B cell (primary cell): ENCODE results near the gene DCHS2. TPM values are rescaled to one million over a fixed set of nuclear protein-coding genes. Genes with fewer than 3 reads are reported as not detected.

Source experiments
- ATAC-seq: fragments of 200-7000 bp; cut with Tn5 transposase; one replicate; pipeline ENCODE4 v1.10.0; 2021; ENCODE audit warnings: low read depth, mild to moderate bottlenecking, moderate number of reproducible peaks, moderate library complexity
- CTCF ChIA-PET: fragments of 350-600 bp; sonication (Branson Sonifier 250); formaldehyde crosslinking; loops from one replicate; lab custom pipeline; 2021; ENCODE audit warnings: antibody characterized with exemption, inconsistent platforms; lab: Charles Lee
- POLR2A ChIA-PET: fragments of 350-600 bp; sonication (Branson Sonifier 250); formaldehyde crosslinking; loops from one replicate; lab custom pipeline; 2021; ENCODE audit warnings: antibody characterized with exemption; lab: Charles Lee
- DNase-seq: peaks from one replicate; pipeline ENCODE4 v3.0.0; 2013
- H2AFZ ChIP-seq: 2 replicates; pipeline ENCODE4 v1.6.1; 2012; ENCODE audit warnings: mild to moderate bottlenecking, low read depth, low read length; ENCODE audit not compliant: insufficient read depth, poor library complexity, severe bottlenecking
- H3K27ac ChIP-seq, 2 donors: 1 replicate in 1 of 2; 2 replicates in 1 of 2; pipeline ENCODE4 v1.5.1; 2012 to 2013; ENCODE audit warnings: low read length in 2 of 2, mild to moderate bottlenecking in 2 of 2, moderate library complexity in 1 of 2
- H3K27me3 ChIP-seq, 4 experiments: fragments of 200-600 bp in 1 of 4; sonication (generic) in 1 of 4; replicated peaks in 1 of 4; 1 replicate in 2 of 4; 2 replicates in 2 of 4; pipeline versions ENCODE4 v1.6.1 to v1.7.0; 2013 to 2016; ENCODE audit warnings: low read length in 3 of 4, mild to moderate bottlenecking in 2 of 4, mixed read lengths in 1 of 4, moderate library complexity in 1 of 4; ENCODE audit not compliant: insufficient read depth in 4 of 4, control insufficient read depth in 3 of 4; ENCODE audit errors: control extremely low read depth in 1 of 4
- H3K36me3 ChIP-seq, 2 experiments: replicated peaks in 1 of 2; 1 replicate in 1 of 2; 2 replicates in 1 of 2; pipeline versions ENCODE4 v1.6.1 to v1.7.1; 2013; ENCODE audit warnings: low read length in 1 of 2; ENCODE audit not compliant: insufficient read depth in 2 of 2, control insufficient read depth in 1 of 2; ENCODE audit errors: control extremely low read depth in 1 of 2, extremely low read depth in 1 of 2
- H3K4me1 ChIP-seq, 2 donors: fragments of 200-600 bp in 1 of 2; sonication (generic) in 1 of 2; 1 replicate in 1 of 2; 2 replicates in 1 of 2; pipeline versions ENCODE4 v1.5.1 to v1.6.1; 2013 to 2017; ENCODE audit warnings: low read length in 2 of 2; ENCODE audit not compliant: control insufficient read depth in 2 of 2, insufficient read depth in 2 of 2
- H3K4me2 ChIP-seq: replicated peaks from 2 replicates; pipeline ENCODE3; 2012; ENCODE audit warnings: mild to moderate bottlenecking, low read depth, low read length; ENCODE audit not compliant: poor library complexity, severe bottlenecking
- H3K4me3 ChIP-seq, 5 experiments: fragments of 200-600 bp in 1 of 5; sonication (generic) in 1 of 5; 1 replicate in 3 of 5; 2 replicates in 2 of 5; pipeline versions ENCODE4 v1.5.1 to v1.7.0; 2011 to 2016; ENCODE audit warnings: low read length in 4 of 5, mild to moderate bottlenecking in 4 of 5, low read depth in 2 of 5, control low read depth in 1 of 5, moderate library complexity in 1 of 5; ENCODE audit not compliant: insufficient read depth in 1 of 5; ENCODE audit errors: control extremely low read depth in 1 of 5, extremely low read depth in 1 of 5
- H3K79me2 ChIP-seq: fragments of 200-600 bp; sonication (generic); one replicate; pipeline ENCODE4 v1.6.0; 2016; ENCODE audit warnings: low read length; ENCODE audit not compliant: control insufficient read depth, insufficient read depth
- H3K9ac ChIP-seq: fragments of 200-600 bp; sonication (generic); 2 replicates; pipeline ENCODE4 v1.6.1; 2017; ENCODE audit warnings: mild to moderate bottlenecking, low read length, moderate library complexity
- H3K9me3 ChIP-seq, 3 donors: one replicate each; pipeline versions ENCODE4 v1.6.1 to v1.7.1; 2013; ENCODE audit warnings: low read length in 2 of 3; ENCODE audit not compliant: control insufficient read depth in 2 of 3, insufficient read depth in 1 of 3; ENCODE audit errors: control extremely low read depth in 1 of 3
- H4K20me1 ChIP-seq: 2 replicates; pipeline ENCODE4 v1.6.0; 2012; ENCODE audit warnings: mild to moderate bottlenecking, low read length; ENCODE audit not compliant: insufficient read depth, control insufficient read depth, poor library complexity, severe bottlenecking
- H3K27ac Mint-ChIP-seq: one replicate; pipeline ENCODE4 v1.8.0; 2021; ENCODE audit warnings: mixed read lengths
- H3K27me3 Mint-ChIP-seq: one replicate; pipeline ENCODE4 v1.8.0; 2021; ENCODE audit warnings: mixed read lengths
- H3K4me1 Mint-ChIP-seq: one replicate; pipeline ENCODE4 v1.8.0; 2021; ENCODE audit warnings: mixed read lengths
- H3K4me3 Mint-ChIP-seq: one replicate; pipeline ENCODE4 v1.8.0; 2021; ENCODE audit warnings: mixed read lengths
- H3K9me3 Mint-ChIP-seq: one replicate; pipeline ENCODE4 v1.8.0; 2022; ENCODE audit warnings: mixed read lengths; ENCODE audit not compliant: insufficient read depth
- EZH2 ChIP-seq: IDR thresholded peaks from 2 replicates; pipeline ENCODE4 v1.6.1; 2012; ENCODE audit warnings: borderline replicate concordance, low read depth, mild to moderate bottlenecking, moderate library complexity, low read length; ENCODE audit not compliant: insufficient read depth, poor library complexity, severe bottlenecking
- WGBS: methylation state at CpG from one replicate; pipeline ENCODE4 v1.1.5; 2013; ENCODE audit warnings: missing lambda C conversion rate; ENCODE audit not compliant: insufficient coverage; 5-methylcytosine and 5-hydroxymethylcytosine counted together
- intact Hi-C: fragments of 100-400 bp; cut with micrococcal nuclease; formaldehyde crosslinking; loops from one replicate; pipeline ENCODE4 v1.10.0; 2022
- polyA plus RNA-seq: library from polyadenylated mRNA; depleted of rRNA; stranded (reverse); fragments of >200 nt; gene quantifications from 2 replicates; pipeline ENCODE4 v1.2.3, GENCODE V29; 2012
- total RNA-seq, 2 donors: library from RNA; stranded (reverse); fragments of 120-200 nt in 1 of 2; gene quantifications; 1 replicate in 1 of 2; 2 replicates in 1 of 2; pipeline versions ENCODE4 v1.2.3 to v1.2.4, GENCODE V29; 2013 to 2022
- TF ChIP-seq, protein P1 (sequence below): fragments of 200-600 bp; IDR thresholded peaks from one replicate; pipeline ENCODE4 v1.8.0; 2022; ENCODE audit warnings: antibody characterized with exemption, mild to moderate bottlenecking

Gene DCHS2
- total and polyA plus RNA-seq, 2 donors (not counting 1 experiment from before 2014, with no cell fraction given), result 0.02 to 0.06 TPM

GRCh38 chr4:154319736-154320135 lies 171.9 kb downstream of the DCHS2 start:
- Histone ChIP-seq H3K36me3 (no peaks in the 10 kb centered on the region), H3K79me2 (no peaks in the 10 kb centered on the region), H3K9me3 (peaks cover 0 to 1% (median 0%) of the 10 kb centered on the region in 3 donors), H3K4me1 (no peaks in the 10 kb centered on the region), H3K27ac (no peak overlapping the region), H3K4me3 (no peak overlapping the region), H3K9ac (no peak overlapping the region), H4K20me1 (no peaks in the 10 kb centered on the region), H3K27me3 (peaks cover 0 to 11% (median 0%) of the 10 kb centered on the region in 4 experiments), H3K4me2 (no peak overlapping the region), H2AFZ (no peak overlapping the region)
- ChIA-PET POLR2A (no interaction called here), CTCF (no interaction called here)
- no peak overlapping the region for H3K4me3 Mint-ChIP-seq
- no CpG with 5 or more reads among the region's 1 CpG for WGBS
- no peak for TF ChIP-seq EZH2
- TF ChIP-seq, protein P1, sequence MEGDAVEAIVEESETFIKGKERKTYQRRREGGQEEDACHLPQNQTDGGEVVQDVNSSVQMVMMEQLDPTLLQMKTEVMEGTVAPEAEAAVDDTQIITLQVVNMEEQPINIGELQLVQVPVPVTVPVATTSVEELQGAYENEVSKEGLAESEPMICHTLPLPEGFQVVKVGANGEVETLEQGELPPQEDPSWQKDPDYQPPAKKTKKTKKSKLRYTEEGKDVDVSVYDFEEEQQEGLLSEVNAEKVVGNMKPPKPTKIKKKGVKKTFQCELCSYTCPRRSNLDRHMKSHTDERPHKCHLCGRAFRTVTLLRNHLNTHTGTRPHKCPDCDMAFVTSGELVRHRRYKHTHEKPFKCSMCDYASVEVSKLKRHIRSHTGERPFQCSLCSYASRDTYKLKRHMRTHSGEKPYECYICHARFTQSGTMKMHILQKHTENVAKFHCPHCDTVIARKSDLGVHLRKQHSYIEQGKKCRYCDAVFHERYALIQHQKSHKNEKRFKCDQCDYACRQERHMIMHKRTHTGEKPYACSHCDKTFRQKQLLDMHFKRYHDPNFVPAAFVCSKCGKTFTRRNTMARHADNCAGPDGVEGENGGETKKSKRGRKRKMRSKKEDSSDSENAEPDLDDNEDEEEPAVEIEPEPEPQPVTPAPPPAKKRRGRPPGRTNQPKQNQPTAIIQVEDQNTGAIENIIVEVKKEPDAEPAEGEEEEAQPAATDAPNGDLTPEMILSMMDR, result no peak
- DNase-seq, result no peak
- intact Hi-C loops, result no loop called here
- H3K9me3 Mint-ChIP-seq, result peaks cover 8% of the 10 kb centered on the region
- no peak for ATAC-seq
- H3K27me3 Mint-ChIP-seq, result peaks cover 27% of the 10 kb centered on the region
- no peak overlapping the region for H3K27ac Mint-ChIP-seq
- H3K4me1 Mint-ChIP-seq, result no peaks in the 10 kb centered on the region

GRCh38 chr4:154317201-154317999 lies 174.2 kb downstream of the DCHS2 start:
- Histone ChIP-seq H3K9me3 (no peaks in the 10 kb centered on the region), H3K27me3 (peaks cover 0 to 11% (median 1%) of the 10 kb centered on the region in 4 experiments), H3K36me3 (no peaks in the 10 kb centered on the region), H2AFZ (no peak overlapping the region), H4K20me1 (no peaks in the 10 kb centered on the region), H3K27ac (no peak overlapping the region), H3K4me2 (no peak overlapping the region), H3K9ac (no peak overlapping the region), H3K4me1 (no peaks in the 10 kb centered on the region), H3K4me3 (no peak overlapping the region), H3K79me2 (no peaks in the 10 kb centered on the region)
- intact Hi-C loops, result no loop called here
- CTCF ChIA-PET, result no interaction called here
- peaks cover 16% of the 10 kb centered on the region for H3K27me3 Mint-ChIP-seq
- ATAC-seq (no peak), DNase-seq (no peak)
- no peak overlapping the region for H3K4me3 Mint-ChIP-seq
- H3K4me1 Mint-ChIP-seq, result no peaks in the 10 kb centered on the region
- no peak overlapping the region for H3K27ac Mint-ChIP-seq
- TF ChIP-seq EZH2, result no peak
- TF ChIP-seq, protein P1, result no peak
- no CpG with 5 or more reads among the region's 2 CpGs for WGBS
- peaks cover 8% of the 10 kb centered on the region for H3K9me3 Mint-ChIP-seq
- POLR2A ChIA-PET, result no interaction called here
